NCI-H345 (cell line): Measurements from ENCODE around the gene UNC5C.
"Not testable (repeated sequence)": the region's sequence is repeated elsewhere in the genome, so short reads cannot be mapped to it uniquely, and the experiment has no call there.

Experiments used
- DNase-seq: peaks from one replicate; lab custom pipeline; 2025; lab: John Stamatoyannopoulos, UW

UNC5C gene

DNA sequence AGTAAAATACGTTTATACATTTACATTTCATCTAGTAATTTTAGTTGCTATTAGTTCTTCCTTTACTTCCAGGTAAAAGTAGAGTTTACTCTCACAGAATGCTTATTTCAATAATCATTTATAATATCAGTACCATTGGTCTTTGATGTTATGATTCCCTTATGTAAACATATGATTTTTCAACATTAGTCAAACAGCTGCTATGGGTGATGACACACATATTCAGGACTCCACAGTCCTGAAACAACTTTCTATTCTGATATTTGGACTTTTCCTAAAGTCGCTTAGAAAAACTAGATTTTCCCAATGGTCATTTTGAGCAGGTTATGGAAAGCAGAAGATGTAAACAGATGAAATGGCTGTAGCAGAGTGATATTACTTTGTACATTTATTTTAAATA lies 369.8 kb downstream of the UNC5C start:
- no peak for DNase-seq

DNA sequence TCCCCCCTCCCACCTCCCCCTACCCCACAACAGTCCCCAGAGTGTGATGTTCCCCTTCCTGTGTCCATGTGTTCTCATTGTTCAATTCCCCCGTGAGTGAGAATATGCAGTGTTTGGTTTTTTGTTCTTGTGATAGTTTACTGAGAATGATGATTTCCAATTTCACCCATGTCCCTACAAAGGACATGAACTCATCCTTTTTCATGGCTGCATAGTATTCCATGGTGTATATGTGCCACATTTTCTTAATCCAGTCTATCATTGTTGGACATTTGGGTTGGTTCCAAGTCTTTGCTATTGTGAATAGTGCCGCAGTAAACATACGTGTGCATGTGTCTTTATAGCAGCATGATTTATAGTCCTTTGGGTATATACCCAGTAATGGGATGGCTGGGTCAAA lies 377.4 kb downstream of the UNC5C start:
- not testable (repeated sequence) for DNase-seq

DNA sequence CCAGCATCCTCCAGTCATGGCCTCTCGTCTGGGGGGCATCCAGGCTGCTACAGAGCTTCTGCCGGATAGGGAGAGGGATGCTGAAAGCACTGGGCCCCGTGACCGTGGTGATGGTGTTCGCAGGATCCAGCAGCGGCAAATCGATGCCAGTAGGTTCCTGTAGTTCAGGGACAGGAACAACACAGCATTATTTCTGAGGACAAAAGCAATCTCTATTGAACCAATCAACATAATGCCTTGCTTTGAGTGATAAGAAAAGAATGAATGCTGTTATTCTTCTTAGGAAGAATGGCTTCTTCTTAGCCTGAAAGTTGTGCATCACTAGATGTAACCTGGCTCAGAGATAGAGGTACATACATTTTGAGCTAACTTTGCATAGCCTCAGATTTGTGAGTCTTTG lies 378.6 kb downstream of the UNC5C start:
- DNase-seq, result no peak

DNA sequence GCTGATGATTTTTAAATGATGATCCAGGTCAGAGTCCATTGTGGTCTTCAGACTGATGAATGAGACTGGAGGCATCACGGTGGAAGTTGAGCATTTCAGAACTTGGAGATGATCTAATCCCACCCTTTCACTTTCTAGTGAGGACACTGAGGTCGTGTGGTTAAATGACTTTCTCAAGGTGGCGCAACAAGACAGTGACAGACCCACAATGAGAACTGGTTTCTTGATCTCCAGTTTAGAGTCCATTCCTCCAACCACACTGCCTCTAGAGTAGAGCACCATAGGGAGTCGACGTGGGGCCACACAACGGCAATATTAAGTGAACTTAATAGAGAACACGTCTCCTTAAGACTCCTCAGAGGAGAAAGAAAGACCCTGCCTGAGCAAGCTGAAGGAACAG lies 381.0 kb downstream of the UNC5C start:
- no peak for DNase-seq

DNA sequence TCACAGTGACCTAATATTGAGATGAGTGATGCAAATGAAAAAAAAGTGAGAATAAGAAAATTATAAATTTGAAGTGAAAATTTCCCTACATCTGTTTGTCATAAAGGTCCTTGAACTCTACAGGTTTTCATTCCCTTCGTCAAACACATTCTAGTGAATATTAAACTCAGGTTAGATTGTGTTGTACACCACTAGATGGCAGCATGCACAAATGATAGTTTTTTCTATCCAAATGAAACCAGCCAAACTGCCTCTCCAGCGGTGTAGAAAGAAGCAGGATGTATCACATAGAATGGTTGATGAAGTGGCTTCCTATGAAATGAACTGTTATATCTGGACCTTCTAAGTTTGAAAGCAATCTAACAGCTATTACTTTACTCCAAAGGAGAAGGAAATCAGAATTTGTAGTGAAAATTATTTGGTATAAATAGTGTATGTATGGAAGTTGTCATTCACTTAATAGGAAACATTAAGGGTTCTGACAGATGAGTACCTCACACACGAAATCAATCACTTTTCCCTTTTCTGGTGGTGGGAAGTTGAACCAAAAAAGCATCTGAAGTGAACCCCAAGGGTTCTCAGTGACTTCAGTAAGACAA lies 382.7 kb downstream of the UNC5C start:
- DNase-seq, result peak; percentile 67

DNA sequence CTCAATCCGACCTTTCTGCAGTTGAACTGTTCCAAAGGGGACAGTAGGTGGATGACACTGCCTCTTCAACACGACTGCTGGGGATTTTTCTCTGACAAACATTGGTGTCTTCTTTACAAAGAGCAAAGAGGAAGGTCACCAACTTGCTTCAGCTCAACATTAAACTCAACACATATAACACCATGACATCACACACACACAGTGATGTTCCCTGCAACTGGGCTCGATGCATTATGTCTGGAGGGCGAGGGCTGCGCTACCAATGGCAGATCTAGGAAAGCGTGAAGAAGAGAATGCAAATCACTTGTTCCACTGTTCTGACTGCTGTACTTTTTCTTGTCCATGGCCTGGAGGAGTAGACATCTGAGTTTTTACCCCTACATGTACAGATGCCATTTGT lies 385.9 kb downstream of the UNC5C start:
- DNase-seq, result no peak

DNA sequence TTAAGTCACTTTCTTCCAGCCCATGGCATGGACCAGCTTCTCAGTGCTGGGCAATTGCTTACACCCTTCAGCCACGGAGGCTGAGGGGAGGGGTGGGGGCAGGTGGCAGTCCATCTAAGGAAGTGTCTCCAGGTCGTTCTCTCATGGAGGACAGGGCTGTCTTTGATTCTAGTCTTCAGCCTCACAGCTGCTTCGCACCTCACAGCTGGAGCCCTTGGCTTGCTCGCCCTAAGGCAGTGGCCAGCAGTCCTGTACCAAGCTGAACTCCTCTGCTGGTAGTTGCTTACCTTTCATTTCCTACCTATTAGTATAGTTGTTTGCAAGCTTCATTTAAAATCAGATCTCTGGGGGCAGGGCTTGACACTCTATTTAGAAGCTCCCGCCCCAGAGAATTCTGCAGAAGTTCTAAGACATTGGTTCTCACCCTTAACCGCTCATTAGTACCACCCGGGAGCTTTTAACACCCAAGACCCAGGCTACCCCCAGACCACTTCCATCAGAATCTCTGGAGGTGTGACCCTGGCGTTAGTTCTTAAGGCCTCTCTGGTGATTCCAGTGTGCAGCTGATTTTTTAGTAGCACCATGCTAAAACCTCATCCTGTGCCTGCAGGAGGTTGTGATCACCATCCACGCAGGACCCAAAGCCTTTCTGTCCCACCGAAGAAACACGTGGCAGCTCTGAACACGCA lies 386.8 kb downstream of the UNC5C start:
- no peak for DNase-seq

DNA sequence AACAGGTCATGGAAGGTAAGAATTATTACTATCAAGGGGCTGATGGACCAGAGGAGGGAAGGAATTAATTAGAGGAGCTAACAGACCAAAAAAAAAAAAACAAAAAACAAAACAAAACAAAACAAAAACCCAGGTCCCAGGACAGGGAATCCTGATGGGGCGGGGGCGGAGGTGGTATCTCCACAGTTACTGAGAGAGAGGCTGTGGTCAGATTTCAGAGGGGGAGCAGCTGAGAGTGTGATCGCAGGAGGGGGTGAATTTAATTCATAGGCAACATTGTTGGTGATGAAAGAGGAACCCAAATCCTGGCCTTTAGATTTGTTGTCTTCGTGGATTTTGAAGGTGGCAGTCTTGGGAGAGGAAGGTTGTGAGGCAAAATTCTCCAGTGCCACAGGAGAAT lies 389.4 kb downstream of the UNC5C start:
- no peak for DNase-seq

DNA sequence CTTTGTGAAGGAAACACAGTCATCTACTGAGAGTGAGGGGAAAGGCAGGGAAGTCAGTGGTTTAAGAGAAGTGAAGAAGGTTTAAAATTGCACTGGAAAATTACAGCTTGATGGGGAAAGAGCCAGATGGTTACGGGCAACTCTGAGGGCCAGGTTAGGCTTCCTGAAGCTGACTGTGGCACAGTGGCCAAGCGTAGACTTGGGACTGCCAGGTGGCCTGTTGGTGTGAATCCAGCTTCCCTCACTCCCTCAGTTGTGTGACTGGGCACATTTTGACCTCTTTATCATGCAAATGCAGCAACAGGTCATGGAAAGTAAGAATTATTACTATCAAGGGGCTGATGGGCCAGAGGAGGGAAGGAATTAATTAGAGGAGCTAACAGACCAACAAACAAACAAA lies 390.1 kb downstream of the UNC5C start:
- no peak for DNase-seq

DNA sequence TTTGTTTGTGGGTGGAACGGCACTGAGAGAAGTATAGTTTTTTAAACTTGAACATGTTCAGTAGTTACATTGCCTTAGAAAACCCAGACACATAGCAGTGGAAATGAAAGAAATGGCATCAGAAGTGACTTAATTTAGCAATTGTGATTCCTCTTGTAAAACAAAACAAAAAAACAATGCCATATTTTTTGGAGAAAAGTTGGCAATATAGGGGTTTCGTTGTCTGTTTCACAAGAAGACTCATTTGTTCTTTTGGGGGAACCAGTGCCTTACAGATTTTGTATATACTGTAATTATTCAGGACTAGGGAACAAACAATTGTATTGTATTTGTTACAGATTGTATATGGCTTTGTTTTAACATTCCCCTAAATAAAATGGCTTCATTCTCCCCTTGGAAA lies 390.7 kb downstream of the UNC5C start:
- DNase-seq, result no peak

DNA sequence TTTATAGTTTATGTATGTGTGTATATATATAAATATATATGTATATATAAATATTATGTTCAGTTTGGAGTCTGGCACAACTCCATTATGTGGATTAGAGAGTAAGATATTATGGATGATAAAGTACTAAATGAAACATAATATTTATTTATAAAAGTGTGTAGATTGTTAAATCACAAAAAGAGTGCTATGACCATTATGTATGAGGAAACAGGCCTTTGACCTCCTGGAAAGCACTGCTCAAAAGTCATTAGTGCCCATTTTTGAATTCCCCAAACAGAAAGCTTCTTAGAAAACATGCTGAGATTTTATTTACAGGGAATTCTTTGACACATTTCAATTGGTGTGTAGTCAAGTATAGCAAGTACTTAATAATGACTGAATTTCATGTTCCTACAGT lies 391.2 kb downstream of the UNC5C start:
- DNase-seq, result no peak

DNA sequence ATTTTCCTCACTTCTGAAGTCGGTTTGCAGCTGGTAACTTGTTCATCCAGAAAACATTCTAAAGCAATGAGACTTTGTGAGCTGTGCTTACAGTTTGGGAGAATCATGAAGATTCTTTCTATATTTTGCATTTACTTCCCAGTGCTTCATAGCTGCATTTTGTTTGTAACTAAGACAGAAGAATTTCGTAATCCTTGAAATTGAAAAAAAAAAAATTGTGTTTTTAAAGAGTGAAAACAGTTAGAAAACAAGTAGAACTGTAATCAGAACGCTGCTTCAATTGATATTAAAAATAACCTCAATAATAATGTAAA lies 392.4 kb downstream of the UNC5C start:
- DNase-seq, result no peak

DNA sequence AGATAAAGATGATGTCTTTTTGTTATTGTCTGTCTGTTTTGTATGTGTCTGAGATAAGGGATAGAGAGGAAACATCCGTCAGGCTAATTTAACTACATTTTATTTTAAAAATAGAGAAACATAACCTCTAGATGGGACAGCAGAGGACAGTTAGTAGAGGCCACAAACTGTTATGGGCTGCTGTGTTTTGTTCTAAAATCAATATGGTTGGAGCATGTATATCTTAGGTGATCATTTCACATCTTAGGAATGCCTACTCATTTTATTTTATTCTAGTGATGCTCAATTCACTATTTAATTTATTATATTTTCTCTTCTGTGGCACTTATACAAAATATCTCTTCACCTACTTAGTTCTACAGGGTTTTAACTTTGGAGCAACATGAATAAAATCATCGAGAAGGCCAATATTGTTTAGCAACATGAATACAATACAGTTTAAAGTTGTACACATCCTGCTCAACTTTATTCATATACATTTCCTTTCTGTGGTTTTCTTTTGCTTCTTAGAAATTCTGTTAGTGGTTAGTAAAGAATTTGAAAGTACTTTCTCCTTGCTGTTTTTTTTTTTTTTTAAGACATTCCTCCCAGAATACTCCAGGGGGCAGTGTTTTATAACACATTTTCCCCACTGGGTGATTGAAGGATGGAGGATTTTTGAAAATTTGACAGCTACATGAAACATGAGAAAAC lies 392.9 kb downstream of the UNC5C start:
- no peak for DNase-seq

DNA sequence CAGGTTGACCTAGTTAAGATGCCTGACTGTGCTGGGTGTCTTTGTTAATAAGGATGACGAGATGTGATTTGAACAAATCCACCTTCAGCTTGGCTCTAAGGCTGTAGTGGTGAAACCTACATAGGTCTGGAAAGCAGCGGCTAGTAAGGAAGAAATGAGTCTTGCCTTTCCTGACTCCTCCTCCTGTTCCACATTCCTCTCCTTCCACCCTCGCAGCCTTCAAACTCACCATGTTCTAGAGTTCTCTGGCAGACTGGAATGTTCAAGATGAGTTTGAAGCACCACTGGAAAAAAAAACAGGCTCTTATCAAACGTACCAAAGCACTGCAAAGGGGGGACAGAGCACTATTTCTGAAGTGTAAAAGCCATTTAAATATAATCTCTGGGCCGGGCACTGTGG lies 395.6 kb downstream of the UNC5C start:
- DNase-seq, result no peak

DNA sequence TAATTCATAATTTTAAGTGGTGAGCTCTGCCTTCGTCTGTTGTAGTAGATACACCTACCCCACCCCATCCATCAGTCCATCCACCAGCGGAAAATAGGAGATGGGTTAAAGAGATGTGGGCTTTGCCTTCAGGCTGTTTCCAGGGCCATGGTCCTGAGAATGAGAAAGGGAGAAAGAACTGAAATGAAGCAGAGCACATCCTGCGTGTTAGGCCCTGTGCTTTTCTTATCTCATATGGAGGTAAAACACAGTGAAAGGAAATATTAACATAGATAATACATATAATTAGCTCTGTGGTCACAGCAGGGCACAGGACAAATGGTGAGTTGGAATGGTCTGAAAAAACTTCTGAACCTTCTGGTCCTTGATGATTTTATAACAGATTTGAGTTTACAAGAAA lies 397.5 kb downstream of the UNC5C start:
- no peak for DNase-seq

DNA sequence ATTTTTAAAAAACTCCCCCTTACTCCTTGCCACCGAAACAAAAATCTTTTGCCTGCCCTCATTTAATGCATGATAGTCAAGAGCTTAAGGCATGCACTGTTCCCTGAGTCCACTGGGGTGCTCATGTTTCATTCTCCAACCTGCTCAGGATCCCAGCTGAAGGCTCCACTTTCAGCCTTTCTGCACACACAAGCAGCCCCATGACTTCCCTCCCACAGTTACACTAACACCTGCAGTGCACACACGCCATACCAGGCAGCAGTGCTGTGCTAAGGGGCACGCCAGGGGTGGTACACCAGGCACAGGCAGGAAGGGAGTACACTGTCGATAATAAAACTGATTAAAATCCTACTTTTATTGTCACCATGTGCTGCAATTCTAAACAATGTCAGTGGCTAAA lies 405.8 kb downstream of the UNC5C start:
- DNase-seq, result no peak

DNA sequence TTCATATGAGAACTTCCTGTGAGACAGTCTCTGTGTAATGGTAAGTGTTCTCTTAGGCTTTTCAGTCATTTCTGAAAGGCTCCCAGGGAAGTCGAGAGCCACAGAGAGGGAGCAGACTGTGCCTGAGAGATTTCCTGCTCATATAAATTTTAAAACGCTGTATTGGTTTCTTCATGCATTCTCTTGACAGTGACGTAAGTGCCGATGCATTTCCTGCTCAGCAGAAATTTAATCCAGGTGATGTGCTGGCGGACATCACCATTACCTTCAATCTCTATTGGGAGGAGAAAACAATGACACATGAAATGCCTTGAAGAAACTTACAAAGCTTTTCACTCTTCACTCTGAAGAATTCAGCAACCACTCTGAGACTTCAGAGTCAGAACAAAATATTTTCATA lies 407.4 kb downstream of the UNC5C start:
- no peak for DNase-seq

DNA sequence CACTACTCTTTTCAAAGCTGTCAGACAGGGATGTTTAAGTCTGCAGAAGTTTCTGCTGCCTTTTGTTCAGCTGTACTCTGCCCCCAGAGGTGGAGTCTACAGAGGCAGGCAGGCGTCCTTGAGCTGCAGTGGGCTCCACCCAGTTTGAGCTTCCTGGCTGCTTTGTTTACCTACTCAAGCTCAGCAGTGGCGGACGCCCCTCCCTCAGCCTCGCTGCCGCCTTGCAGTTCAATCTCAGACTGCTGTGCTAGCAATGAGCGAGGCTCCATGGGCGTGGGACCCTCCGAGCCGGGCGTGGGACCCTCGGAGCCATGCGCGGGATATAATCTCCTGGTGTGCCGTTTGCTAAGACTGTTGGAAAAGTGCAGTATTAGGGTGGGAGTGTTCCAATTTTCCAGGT lies 409.3 kb downstream of the UNC5C start:
- not testable (repeated sequence) for DNase-seq

DNA sequence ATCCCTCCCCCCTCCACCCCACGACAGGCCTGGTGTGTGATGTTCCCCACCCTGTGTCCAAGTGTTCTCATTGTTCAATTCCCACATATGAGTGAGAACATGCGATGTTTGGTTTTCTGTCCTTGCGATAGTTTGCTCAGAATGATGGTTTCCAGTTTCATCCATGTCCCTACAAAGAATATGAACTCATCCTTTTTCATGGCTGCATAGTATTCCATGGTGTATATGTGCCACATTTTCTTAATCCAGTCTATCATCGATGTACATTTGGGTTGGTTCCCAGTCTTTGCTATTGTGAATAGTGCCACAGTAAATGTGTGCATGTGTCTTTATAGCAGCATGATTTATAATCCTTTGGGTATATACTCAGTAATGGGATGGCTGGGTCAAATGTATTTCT lies 414.8 kb downstream of the UNC5C start:
- DNase-seq, result not testable (repeated sequence)

DNA sequence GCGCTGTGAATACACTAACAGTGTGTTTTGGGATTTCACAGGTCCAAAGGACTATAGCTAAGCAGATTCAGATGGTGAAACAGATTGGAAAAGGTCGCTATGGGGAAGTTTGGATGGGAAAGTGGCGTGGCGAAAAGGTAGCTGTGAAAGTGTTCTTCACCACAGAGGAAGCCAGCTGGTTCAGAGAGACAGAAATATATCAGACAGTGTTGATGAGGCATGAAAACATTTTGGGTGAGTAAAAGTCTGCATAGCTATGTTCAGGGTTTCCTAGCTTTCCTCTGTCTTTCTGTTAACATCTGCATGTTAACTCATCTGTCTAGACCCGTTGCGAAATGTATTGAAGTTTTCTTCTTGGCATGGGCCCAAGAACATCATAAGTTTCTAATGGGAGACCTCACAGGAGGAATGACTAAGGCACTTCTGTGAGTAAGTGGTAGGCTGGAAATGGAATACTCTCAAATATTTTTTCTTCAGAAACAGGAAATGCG lies 418.9 kb downstream of the UNC5C start:
- DNase-seq, result no peak

DNA sequence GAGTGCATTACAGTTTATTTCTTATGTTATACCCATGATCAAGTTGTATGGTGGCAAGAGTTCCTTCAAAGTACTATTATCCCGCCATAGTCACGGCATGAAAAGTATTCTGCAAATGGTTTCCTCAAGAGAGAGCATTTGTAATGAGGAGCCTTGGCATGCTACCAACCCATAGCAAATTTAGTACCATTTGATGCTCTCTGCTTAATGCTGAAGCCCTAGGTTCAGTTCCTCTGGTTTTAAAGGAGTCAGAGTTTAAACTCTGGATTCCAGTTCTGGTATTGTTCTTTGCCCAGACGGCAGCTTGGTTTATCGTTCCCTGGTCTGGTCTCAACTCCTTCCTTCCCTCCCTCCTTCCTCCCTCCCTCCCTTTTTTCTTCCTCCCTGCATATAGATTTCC lies 419.7 kb downstream of the UNC5C start:
- no peak for DNase-seq

DNA sequence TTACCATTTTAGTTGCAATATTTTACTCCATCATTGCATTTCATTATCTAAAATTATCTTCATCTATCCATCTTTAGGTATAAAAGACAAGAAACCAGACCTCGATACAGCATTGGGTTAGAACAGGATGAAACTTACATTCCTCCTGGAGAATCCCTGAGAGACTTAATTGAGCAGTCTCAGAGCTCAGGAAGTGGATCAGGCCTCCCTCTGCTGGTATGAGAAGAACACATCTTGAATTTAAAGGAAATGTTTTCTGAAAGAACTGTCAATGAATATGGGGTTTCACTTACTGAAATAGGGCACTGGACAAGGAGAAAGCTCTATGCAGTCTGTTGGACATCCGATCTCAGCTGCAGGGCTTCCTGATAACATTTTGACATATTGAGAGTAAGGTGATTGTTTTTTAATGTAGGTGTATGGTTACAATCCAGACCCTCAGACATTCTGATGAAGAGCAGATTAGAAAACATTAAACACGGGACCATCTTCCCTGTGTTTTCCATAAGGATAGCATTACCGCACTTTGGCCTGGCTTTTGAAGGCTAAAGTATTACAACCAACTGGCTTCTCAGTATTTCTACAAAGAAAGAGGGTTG lies 423.8 kb downstream of the UNC5C start:
- DNase-seq, result peak; percentile 17

DNA sequence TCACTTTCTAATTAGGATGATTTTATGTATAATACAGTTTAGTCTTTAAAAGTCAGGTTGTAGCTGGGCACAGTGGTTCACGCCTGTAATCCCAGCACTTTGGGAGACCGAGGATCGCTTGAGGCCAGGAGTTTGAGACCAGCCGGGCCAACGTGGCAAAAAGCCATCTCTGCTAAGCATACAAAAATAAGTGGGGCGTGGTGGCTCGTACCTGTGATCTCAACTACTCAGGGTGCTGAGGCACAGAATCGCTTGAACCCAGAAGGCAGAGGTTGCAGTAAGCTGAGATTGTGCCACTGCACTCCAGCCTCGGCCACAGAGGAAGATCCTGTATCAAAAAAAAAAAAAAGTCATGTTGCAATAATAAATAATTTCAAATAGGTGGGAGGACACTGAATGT lies 426.8 kb downstream of the UNC5C start:
- no peak for DNase-seq
